ENCODE measurements around the gene PCDH10.

Gene PCDH10

GRCh38 chr4:133149932-133150471 lies 908 bp downstream of the PCDH10 start:
- no peak for DNase-seq (ENCODE audit: low read depth in 2 of 2)

- no peak for DNase-seq (ENCODE audit: low read depth in 2 of 2)
Observed at GRCh38 chr4:133150486-133151340, 1.6 kb downstream of the PCDH10 start.

DNA sequence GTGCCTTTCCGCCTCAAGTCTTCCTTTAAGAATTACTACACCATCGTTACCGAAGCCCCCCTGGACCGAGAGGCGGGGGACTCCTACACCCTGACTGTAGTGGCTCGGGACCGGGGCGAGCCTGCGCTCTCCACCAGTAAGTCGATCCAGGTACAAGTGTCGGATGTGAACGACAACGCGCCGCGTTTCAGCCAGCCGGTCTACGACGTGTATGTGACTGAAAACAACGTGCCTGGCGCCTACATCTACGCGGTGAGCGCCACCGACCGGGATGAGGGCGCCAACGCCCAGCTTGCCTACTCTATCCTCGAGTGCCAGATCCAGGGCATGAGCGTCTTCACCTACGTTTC lies 2.2 kb downstream of the PCDH10 start:
- DNase-seq (ENCODE audit: low read depth in 2 of 2) = no peak

DNA sequence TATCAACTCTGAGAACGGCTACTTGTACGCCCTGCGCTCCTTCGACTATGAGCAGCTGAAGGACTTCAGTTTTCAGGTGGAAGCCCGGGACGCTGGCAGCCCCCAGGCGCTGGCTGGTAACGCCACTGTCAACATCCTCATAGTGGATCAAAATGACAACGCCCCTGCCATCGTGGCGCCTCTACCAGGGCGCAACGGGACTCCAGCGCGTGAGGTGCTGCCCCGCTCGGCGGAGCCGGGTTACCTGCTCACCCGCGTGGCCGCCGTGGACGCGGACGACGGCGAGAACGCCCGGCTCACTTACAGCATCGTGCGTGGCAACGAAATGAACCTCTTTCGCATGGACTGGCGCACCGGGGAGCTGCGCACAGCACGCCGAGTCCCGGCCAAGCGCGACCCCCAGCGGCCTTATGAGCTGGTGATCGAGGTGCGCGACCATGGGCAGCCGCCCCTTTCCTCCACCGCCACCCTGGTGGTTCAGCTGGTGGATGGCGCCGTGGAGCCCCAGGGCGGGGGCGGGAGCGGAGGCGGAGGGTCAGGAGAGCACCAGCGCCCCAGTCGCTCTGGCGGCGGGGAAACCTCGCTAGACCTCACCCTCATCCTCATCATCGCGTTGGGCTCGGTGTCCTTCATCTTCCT lies 2.7 kb downstream of the PCDH10 start:
- DNase-seq (ENCODE audit: low read depth in 2 of 2) = no peak

- no peak for DNase-seq (ENCODE audit: low read depth in 2 of 2)
Observed at GRCh38 chr4:133152330-133152821, 3.3 kb downstream of the PCDH10 start.

- DNase-seq (ENCODE audit: low read depth in 2 of 2) = no peak
Observed at GRCh38 chr4:133152831-133153481, 3.9 kb downstream of the PCDH10 start.

- no peak for DNase-seq (ENCODE audit: low read depth in 2 of 2)
Observed at GRCh38 chr4:133154725-133155124, 5.6 kb downstream of the PCDH10 start.

- no peak for DNase-seq (ENCODE audit: low read depth in 2 of 2)
Observed at GRCh38 chr4:133156096-133156495, 7.0 kb downstream of the PCDH10 start.

DNA sequence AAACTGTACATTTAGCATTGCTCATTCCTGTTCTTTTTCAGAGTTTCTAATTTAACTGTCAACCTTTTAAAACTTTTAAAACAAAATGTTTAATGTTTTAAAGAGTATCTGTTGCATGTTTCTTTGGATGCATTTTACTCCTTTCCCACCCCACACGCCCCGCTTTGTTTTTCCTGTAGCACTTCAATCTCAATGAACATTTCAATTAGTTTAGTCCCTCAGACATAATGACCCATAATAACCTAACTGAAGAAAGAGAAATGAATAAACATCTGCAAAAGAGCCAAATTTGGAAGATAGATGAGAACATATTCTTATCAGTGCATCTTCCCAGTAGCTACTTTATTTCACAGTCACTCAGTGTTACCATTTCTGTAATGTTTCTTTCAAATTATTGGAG lies 7.5 kb downstream of the PCDH10 start:
- no peak for DNase-seq (ENCODE audit: low read depth in 2 of 2)

GRCh38 chr4:133157460-133158160 lies 8.5 kb downstream of the PCDH10 start:
- no peak for DNase-seq (ENCODE audit: low read depth in 2 of 2)

DNA sequence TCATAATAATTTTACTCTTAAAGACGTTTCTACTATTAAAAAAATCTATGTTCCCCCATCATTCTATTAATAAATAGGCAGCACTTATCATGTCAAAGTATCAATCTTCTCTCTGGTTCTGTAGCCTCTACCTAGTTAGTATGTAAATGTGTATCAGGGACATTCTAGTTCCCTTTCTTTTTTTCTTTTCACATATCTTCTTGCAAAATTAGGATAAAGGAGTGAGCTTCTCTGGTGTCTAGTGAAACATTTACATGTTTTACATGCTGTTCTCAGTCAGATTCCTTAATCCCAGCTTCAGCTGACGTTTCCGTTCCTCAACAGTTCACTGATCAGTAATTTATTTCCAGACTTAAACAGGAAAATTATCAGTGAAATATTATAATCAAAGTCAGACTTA lies 11.8 kb downstream of the PCDH10 start:
- DNase-seq (ENCODE audit: low read depth in 2 of 2) = no peak

- no peak for DNase-seq (ENCODE audit: low read depth in 2 of 2)
Observed at GRCh38 chr4:133161570-133162295, 12.6 kb downstream of the PCDH10 start.

DNA sequence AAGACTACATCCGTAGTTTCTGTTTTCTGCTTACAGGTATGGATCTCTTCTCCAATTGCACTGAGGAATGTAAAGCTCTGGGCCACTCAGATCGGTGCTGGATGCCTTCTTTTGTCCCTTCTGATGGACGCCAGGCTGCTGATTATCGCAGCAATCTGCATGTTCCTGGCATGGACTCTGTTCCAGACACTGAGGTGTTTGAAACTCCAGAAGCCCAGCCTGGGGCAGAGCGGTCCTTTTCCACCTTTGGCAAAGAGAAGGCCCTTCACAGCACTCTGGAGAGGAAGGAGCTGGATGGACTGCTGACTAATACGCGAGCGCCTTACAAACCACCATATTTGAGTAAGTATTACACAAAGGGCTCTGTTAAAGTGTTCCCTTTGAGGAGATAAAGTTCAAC lies 13.8 kb downstream of the PCDH10 start:
- no peak for DNase-seq (ENCODE audit: low read depth in 2 of 2)

DNA sequence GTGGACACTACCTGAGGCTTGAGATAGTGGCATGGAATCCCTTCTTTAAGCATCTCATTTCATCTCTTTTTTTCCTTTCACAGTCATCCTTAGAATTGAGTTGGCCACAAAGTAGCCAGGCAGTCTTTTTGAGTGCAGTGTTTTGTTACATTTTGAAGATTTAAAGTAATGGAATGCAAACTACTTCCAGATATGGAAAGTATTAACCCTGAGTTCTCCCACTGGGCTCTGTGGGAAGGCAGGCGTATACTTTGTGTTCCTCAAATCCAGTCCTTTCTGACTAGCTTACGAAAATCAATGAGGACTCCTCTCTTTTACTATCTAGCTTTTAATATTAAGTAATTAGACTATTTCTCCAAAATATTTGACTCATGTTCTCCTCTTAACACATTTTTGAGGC lies 29.9 kb downstream of the PCDH10 start:
- no peak for DNase-seq (ENCODE audit: low read depth in 2 of 2)

GRCh38 chr4:133186210-133186609 lies 37.1 kb downstream of the PCDH10 start:
- no peak for DNase-seq (ENCODE audit: low read depth in 2 of 2)

DNA sequence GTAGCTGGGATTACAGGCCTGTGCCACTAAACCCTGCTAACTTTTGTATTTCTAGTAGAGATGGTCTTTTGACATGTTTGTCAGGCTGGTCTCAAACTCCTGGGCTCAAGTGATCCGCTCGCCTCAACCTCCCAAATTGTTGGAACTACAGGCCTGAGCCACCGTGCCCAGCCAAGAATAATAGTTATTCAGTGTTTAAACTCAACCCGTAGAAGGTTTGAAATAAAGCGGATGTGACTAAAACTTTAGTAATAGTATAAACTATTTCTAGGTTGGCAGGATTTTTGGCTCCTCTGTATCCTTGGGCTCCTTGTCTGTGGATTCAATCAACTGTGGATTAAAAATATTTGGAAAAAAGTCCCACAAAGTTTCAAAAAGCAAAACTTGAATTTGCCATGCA lies 37.8 kb downstream of the PCDH10 start:
- no peak for DNase-seq (ENCODE audit: low read depth in 2 of 2)

GRCh38 chr4:133188433-133189146 lies 39.5 kb downstream of the PCDH10 start:
- DNase-seq (ENCODE audit: low read depth in 2 of 2) = no peak

DNA sequence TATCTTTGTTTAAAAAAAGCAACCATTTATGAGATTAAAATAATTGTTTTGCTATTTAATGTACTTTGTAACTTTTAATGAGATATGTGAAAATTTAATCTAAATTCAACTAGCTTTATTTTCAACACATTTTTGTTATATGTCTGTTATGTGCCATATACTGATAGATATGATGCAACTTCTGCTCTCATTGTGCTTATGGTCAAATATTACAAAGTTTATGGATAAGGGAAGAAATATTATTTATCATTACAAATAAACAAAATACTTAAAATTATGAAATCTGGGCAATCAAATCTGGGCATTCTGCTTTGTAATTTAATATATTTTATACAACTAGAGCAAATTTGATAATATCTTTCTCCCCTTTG lies 40.0 kb downstream of the PCDH10 start:
- DNase-seq (ENCODE audit: low read depth in 2 of 2) = no peak

DNA sequence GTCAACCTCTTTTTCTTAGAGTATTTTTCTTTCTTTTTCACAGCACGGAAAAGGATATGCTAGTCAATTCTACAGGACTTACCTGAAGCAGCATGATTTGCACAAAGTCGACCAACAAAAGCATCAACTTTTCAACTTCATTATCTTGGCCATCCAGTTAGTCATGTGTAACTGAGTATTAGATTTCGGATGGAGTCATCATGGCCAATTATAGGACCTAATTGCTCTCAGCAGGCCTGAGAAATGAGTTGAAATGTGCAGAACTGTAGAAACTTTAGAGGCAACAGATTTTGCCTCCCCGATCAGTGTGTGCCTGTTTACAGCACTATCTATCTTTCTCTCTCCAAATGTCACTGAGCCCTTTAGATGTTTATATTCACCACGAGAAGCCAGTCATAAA lies 41.0 kb downstream of the PCDH10 start:
- DNase-seq (ENCODE audit: low read depth in 2 of 2) = no peak

DNA sequence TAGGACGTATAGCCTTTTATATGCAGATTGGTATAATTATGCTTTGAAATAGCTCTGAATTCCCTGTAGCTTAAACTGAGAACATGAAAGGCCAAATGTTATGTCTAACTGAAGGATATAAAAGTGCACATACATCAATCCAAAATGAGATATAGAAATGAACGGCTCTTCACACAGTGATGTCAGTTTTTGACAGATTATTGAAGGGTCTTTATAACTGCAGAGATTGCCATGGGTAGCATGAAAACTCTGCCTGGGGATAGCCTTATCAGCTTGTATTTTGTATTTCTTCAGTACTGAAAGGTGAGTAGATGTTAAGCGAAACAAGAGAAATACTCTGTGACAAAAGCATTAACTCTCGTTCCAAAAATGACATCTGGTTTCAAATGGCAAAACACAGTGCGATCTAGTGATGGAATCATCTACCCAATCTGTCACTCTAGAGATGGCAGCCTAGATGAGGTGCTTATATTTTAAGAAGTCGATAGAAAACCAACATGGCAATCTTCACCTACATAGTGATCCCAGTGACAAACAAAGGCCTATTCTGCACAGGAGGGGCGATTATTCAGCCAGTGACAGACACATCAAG lies 59.7 kb downstream of the PCDH10 start:
- DNase-seq (ENCODE audit: low read depth in 2 of 2) = no peak
